Keratinocyte (primary cell): ENCODE measurements around the gene PARD3.

Source experiments
- CTCF ChIP-seq, 3 experiments: IDR thresholded peaks in 1 of 3; conservative IDR thresholded peaks in 1 of 3; optimal IDR thresholded peaks in 1 of 3; 2 replicates in 2 of 3; 3 replicates in 1 of 3; pipeline versions ENCODE3 to v1.5.1; 2011; ENCODE audit warnings: low read length in 3 of 3, mild to moderate bottlenecking in 3 of 3, moderate library complexity in 2 of 3, control low read depth in 1 of 3, inconsistent platforms in 1 of 3; ENCODE audit not compliant: insufficient read depth in 2 of 3; ENCODE audit errors: extremely low read depth in 1 of 3
- EZH2 ChIP-seq: IDR thresholded peaks from one replicate; pipeline ENCODE4 v1.6.1; 2012; ENCODE audit warnings: inconsistent platforms, mild to moderate bottlenecking, low read length, moderate library complexity

DNA sequence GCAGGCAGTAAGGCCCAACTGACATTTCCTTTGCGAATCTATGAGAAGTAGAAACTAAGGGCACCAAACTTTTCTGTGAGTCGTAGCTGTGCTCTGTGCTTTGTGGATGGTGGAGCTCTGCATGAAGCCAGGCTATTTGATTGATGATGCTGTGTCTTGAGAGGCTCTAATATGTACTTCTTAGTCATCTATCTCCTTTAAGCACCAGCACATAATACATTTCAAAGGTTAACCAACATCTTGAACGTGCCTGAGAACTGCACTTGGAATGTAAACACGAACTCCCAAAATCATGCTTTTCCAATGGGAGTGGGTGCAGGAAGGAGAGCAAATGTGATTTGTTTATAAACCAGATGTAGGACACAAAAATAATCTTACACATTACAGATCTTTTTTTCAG is 411.6 kb downstream of the PARD3 start:
- TF ChIP-seq CTCF (optimal IDR thresholded peaks at IDR 0.05 in 1 of 3, IDR thresholded peaks at IDR 0.05 in 1 of 3, conservative IDR thresholded peaks at IDR 0.05 in 1 of 3; ENCODE audit: extremely low read depth in 1 of 3, insufficient read depth in 2 of 3, low read length in 3 of 3) (no peak), EZH2 (no peak)
